KOPT-K1 (cell line): ENCODE measurements around the gene GINS2.

Experiments used
- H3K27ac ChIP-seq: fragments of 200-600 bp; sonication (generic); 2 replicates; pipeline ENCODE4 v1.5.1; 2016; ENCODE audit warnings: antibody characterized with exemption, mild to moderate bottlenecking, low read depth, low read length; ENCODE audit not compliant: poor library complexity, severe bottlenecking
- H3K36me3 ChIP-seq: fragments of 200-600 bp; sonication (generic); 2 replicates; pipeline ENCODE4 v1.5.1; 2017; ENCODE audit warnings: antibody characterized with exemption, mild to moderate bottlenecking, low read length, moderate library complexity; ENCODE audit not compliant: insufficient read depth
- H3K9me3 ChIP-seq: fragments of 200-600 bp; sonication (generic); 2 replicates; pipeline ENCODE4 v1.5.1; 2017; ENCODE audit warnings: antibody characterized with exemption, low read length, mild to moderate bottlenecking; ENCODE audit not compliant: insufficient read depth, poor library complexity, severe bottlenecking

GINS2 gene

DNA sequence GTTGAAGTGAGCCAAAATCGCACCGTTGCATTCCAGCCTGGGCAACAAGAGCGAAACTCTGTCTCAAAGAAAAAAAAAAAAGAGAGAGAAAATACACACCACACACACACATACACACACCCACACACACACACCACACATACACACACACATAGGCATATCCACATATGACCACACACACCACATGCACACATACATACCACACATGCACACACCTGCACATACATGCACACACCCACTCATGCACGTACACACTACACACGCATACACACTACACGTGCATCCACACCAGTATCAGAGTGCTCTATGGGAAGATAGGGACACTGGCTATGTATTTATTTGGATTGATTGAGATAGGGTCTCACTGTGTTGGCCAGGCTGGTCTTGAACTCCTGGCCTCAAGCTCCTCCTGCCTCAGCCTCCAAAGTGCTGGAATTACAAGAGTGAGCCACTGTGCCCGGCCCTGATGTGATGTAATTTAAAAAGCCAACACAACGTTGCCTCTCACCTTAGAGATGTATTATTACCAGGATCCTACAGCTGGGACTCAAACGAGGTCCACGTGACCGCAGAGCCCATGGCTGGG is 17.8 kb upstream of the GINS2 start:
- Histone ChIP-seq H3K36me3 (no peaks in the 10 kb centered on the region), H3K9me3 (peaks cover under 1% of the 10 kb centered on the region), H3K27ac (no peak overlapping the region)

DNA sequence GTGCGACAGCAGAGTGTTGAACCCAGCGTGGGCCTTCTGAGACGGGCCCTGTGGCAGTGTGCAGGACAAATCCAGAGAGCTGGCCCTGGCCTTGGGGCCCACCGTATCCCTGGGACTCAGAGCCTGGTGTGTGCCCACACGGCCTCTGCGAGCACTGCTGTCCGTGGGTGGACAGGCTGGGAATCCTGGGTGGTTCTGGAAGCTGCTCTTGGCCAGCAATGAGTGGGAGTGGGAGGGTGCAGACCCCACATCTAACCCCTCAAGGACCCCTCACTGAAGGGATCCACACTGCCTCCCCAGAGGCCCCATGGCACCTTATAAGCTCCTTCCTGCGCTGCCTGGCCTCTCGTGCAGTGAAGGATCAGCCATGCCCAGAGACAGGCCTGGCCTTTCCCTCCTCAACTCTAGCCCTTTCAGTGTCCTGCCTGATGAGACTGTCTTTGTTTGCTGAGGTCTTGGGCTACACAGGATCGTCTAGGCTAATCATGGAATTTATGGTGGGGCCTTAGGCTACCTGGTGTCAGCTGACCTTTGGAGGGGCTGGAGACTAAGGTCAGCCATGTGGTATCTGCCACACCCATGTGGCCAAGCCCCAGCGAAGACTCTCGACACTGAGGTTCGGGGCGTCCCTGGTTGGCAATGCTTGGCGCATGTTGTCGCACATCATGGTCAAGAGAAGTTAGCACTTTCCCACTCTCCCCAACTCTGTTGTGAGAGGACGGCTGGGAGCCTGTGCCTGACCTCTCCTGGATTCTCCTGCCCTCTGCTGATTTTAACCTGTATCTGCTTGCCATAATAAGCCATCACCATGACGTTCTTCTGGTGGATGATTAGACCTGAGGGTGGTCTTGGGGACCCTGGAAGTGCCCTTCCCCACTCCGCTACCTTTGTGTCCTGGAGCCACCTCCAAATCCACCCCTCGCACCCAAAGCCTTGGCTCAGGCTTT is 16.4 kb upstream of the GINS2 start:
- Histone ChIP-seq H3K36me3 (no peaks in the 10 kb centered on the region), H3K27ac (no peak overlapping the region), H3K9me3 (no peaks in the 10 kb centered on the region)

GRCh38 chr16:85704011-85704410 is 15.3 kb upstream of the GINS2 start:
- H3K36me3 ChIP-seq, result no peaks in the 10 kb centered on the region
- no peaks in the 10 kb centered on the region for H3K9me3 ChIP-seq
- H3K27ac ChIP-seq, result no peak overlapping the region

DNA sequence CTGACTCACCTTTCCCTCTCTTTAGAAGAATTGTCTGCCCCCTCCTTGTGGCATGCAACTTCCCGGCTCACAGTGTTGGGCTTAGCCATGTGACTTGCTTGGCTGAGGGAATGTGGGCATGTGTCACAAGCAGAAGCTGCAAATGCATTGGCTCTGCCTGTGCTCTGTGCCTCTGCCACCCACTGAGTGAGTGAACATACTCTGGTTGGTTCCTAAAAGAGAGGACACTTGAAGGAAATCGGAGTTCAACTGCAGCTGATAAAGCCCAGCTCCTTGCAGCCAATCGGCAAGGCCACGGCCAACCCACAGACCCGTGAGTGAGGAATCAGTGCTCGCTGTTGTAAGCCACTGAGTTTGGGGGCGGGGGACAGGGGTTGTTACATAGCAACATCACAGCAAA is 10.9 kb upstream of the GINS2 start:
- no peaks in the 10 kb centered on the region for H3K9me3 ChIP-seq
- H3K27ac ChIP-seq, result no peak overlapping the region
- no peaks in the 10 kb centered on the region for H3K36me3 ChIP-seq

GRCh38 chr16:85698935-85699558 is 10.3 kb upstream of the GINS2 start:
- Histone ChIP-seq H3K9me3 (no peaks in the 10 kb centered on the region), H3K27ac (no peak overlapping the region), H3K36me3 (no peaks in the 10 kb centered on the region)

DNA sequence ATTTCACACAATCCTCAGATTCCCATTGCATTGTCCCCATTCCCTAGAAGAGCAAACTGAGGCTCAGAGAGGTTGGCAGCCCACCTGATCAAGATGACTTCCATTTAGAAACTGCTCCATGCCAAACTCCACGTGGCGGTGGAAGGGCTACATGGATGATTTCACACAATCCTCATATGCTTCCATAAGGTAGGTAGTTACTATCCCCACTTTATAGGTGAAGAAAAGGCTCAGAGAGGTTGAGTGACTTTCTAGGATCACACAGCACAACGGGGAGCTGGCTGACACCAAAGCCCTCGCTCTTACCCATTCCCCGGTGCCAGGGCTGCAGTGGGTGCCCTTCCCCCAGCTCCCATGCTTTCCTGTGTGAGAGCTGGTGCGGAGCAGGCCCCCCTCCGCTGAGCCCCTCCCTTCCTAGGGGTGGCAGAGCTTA is 9.7 kb upstream of the GINS2 start:
- no peaks in the 10 kb centered on the region for H3K9me3 ChIP-seq

GRCh38 chr16:85697431-85697830 is 8.7 kb upstream of the GINS2 start:
- no peaks in the 10 kb centered on the region for H3K36me3 ChIP-seq
- no peak overlapping the region for H3K27ac ChIP-seq
- no peaks in the 10 kb centered on the region for H3K9me3 ChIP-seq

More for the DNA sequence above, 9.7 kb upstream of the GINS2 start:
- H3K27ac ChIP-seq, result no peak overlapping the region
- no peaks in the 10 kb centered on the region for H3K36me3 ChIP-seq

GRCh38 chr16:85696781-85697180 is 8.0 kb upstream of the GINS2 start:
- Histone ChIP-seq H3K9me3 (no peaks in the 10 kb centered on the region), H3K36me3 (no peaks in the 10 kb centered on the region), H3K27ac (no peak overlapping the region)

DNA sequence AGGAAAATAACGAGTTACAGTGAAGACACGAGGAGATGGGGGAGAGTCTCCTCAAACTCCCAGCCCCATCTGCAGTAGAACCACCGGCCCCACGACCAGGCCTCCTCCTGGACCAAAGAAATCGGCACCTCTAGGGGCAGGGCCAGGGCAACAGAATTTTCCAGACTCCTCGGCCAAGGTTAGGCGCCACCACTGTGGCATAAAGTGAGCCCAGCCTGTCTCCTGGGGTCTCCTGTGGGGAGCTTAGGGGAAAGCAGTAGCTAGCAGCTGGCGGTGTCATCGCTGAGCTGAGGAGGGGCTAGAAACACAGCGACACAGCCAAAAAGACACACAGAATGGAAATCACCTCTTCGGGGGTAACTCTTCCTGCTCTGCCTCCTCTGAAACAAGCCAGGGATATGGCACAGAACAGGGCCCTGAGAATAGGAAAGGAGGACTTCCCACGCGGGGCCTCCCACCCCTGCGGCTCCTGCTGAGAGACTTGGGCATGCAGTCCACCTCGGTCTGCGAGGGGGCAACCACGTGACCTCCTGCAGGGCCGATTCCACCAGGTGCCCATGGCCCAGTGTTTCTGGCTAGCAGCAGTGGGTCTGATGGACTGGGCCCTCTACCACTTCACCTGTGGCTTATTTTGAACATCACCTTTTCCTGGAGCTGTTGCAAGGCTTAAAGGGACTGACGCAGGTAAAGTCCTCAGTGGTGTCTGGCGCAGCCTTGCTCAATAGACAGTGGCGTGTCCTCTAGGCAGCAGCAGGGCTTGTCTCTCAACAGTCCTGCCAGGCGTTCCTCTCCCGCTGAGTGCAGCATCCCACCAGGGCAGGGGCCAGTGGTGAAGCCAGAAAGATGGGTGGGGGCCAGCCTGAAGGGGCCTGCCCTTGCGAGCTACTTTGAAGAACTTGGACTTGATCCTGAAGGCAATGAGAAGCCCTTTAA is 6.7 kb upstream of the GINS2 start:
- H3K36me3 ChIP-seq, result no peaks in the 10 kb centered on the region
- H3K27ac ChIP-seq, result no peak overlapping the region
- H3K9me3 ChIP-seq, result no peaks in the 10 kb centered on the region

- peaks cover 19% of the 10 kb centered on the region for H3K36me3 ChIP-seq
- H3K9me3 ChIP-seq, result no peaks in the 10 kb centered on the region
- H3K27ac ChIP-seq, result no peak overlapping the region
Measured at GRCh38 chr16:85690469-85691064, 1.8 kb upstream of the GINS2 start.

- no peak overlapping the region for H3K27ac ChIP-seq
- H3K9me3 ChIP-seq, result no peaks in the 10 kb centered on the region
- H3K36me3 ChIP-seq, result peaks cover 26% of the 10 kb centered on the region
Measured at GRCh38 chr16:85689950-85690320, 1.2 kb upstream of the GINS2 start.

DNA sequence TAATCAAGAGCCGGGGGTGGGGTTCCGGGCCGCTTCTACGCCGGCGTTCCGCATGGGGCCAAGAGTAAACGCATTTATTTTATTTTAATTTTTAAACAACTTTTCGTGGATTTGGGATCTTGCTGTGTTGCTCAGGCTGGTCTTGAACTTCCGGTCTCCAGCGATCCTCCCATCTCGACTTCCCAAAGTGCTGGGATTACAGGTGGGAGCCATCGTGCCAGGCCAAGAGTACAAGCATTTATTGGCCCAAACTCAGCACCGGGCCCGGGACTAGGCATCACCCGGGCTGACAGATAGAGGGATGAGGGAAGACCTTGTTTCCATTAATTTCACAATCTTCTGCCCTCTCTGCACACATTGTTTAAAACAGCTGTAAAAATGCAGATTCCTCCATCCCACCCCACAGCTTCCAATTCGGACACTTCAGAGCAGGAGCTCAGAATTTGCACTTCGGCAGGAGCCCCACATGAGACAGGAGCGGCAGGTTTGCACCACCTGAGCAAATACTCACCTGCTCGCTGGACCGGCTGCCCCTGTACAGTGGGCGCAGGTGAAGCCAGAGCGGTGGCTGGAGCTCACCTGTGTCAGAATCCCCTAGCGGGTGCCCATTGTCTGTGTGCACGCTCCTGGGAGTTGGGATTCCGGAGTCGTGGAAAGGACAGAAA is 663 bp upstream of the GINS2 start:
- peaks cover 31% of the 10 kb centered on the region for H3K36me3 ChIP-seq
- peak overlapping the region; percentile 17 for H3K27ac ChIP-seq
- no peaks in the 10 kb centered on the region for H3K9me3 ChIP-seq

- peaks cover 46% of the 10 kb centered on the region for H3K36me3 ChIP-seq
- H3K27ac ChIP-seq, result peak overlapping the region; percentile 92
Measured at GRCh38 chr16:85687651-85688471, 893 bp downstream of the GINS2 start.

More at GRCh38 chr16:85687651-85688471, 893 bp downstream of the GINS2 start:
- H3K9me3 ChIP-seq, result no peaks in the 10 kb centered on the region
